ENCODE data around the gene RPLP2.

DNA sequence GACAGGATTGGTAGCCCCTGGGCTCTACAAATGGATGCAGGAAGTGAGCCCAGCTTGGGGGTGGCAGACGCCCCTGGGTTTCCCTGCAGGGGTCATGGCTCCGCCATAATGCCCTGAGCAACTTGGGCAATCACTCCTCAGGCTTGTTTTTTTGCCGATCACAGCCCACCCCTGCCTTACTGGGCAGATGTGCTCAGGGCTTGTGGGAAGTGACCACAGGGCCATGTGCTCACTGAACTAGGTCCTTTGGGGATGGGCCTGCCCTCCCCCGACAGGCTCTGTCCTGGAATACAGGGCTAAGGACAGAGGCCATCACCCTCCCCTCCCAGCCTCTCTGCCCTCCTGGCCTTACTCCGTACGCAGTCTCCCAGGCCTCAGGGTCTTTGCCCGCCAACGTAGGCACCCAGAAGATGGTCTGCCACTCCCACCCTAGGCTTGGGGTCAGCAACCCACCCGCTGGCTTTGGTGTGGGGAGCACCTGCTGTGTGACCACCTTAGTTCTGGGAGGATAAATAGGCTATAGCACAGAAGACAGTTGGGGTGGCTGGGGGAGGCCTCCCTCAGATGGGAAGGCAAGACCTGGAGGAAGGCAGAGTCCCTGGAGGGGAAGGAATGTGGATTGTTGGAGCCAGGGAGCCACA lies 3.8 kb downstream of the RPLP2 start:
- TF ChIP-seq, protein P1, sequence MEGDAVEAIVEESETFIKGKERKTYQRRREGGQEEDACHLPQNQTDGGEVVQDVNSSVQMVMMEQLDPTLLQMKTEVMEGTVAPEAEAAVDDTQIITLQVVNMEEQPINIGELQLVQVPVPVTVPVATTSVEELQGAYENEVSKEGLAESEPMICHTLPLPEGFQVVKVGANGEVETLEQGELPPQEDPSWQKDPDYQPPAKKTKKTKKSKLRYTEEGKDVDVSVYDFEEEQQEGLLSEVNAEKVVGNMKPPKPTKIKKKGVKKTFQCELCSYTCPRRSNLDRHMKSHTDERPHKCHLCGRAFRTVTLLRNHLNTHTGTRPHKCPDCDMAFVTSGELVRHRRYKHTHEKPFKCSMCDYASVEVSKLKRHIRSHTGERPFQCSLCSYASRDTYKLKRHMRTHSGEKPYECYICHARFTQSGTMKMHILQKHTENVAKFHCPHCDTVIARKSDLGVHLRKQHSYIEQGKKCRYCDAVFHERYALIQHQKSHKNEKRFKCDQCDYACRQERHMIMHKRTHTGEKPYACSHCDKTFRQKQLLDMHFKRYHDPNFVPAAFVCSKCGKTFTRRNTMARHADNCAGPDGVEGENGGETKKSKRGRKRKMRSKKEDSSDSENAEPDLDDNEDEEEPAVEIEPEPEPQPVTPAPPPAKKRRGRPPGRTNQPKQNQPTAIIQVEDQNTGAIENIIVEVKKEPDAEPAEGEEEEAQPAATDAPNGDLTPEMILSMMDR (conservative IDR thresholded peaks at IDR 0.05; ENCODE audit: low read depth, low read length): no peak
- TF ChIP-seq EZH2 (IDR thresholded peaks at IDR 0.05; ENCODE audit: borderline replicate concordance, low read depth, low read length, poor library complexity, severe bottlenecking): no peak
